HG03103 (cell line): ENCODE data around the gene STKLD1.
"Not testable (repeated sequence)": the region's sequence is repeated elsewhere in the genome, so short reads cannot be mapped to it uniquely, and the experiment has no call there.

Experiments
- ATAC-seq: cut with Tn5 transposase; IDR thresholded peaks from one replicate; pipeline ENCODE4 v1.9.1; 2021; ENCODE audit warnings: low read depth; ENCODE audit not compliant: unreplicated experiment

Gene STKLD1

GRCh38 chr9:133375724-133376654, at the start of gene STKLD1, which contains the start of gene SURF4:
TSS of gene STKLD1 (plus strand) at chr9:133376366. CDS start at chr9:133376474, 108 bp downstream.
TSS of gene SURF4 (minus strand) at chr9:133376060. CDS start at chr9:133375969, 91 bp downstream.
- peak; percentile 76 for ATAC-seq

GRCh38 chr9:133327021-133327420, 49.1 kb upstream of the STKLD1 start:
- ATAC-seq = not testable (repeated sequence)

- no peak for ATAC-seq
These were observed 48.2 kb upstream of the STKLD1 start for GRCh38 chr9:133327834-133328484.

- ATAC-seq = not testable (repeated sequence)
These were observed 46.6 kb upstream of the STKLD1 start for GRCh38 chr9:133329306-133330156.

- ATAC-seq = no peak
These were observed 44.9 kb upstream of the STKLD1 start for GRCh38 chr9:133331221-133331620.

GRCh38 chr9:133331641-133332380, 44.4 kb upstream of the STKLD1 start:
- no peak for ATAC-seq

GRCh38 chr9:133332381-133332730, 43.8 kb upstream of the STKLD1 start:
- ATAC-seq = no peak

- ATAC-seq = no peak
These were observed 43.2 kb upstream of the STKLD1 start for GRCh38 chr9:133333011-133333410.

- ATAC-seq = no peak
These were observed 42.6 kb upstream of the STKLD1 start for GRCh38 chr9:133333566-133333965.

GRCh38 chr9:133334161-133334560, 42.0 kb upstream of the STKLD1 start:
- no peak for ATAC-seq

GRCh38 chr9:133334888-133335287, 41.3 kb upstream of the STKLD1 start:
- not testable (repeated sequence) for ATAC-seq

- peak; percentile 79 for ATAC-seq
These were observed 40.0 kb upstream of the STKLD1 start, which contains the start of gene SURF6 for GRCh38 chr9:133335924-133336811. TSS of gene SURF6 (minus strand) at chr9:133336188. CDS start at chr9:133336132, 56 bp downstream.

GRCh38 chr9:133339641-133340040, 36.5 kb upstream of the STKLD1 start:
- ATAC-seq = no peak

GRCh38 chr9:133340256-133340655, 35.9 kb upstream of the STKLD1 start:
- ATAC-seq = no peak

GRCh38 chr9:133340916-133341315, 35.2 kb upstream of the STKLD1 start:
- no peak for ATAC-seq

GRCh38 chr9:133341369-133342068, 34.6 kb upstream of the STKLD1 start:
- ATAC-seq = no peak

- no peak for ATAC-seq
These were observed 34.1 kb upstream of the STKLD1 start for GRCh38 chr9:133342069-133342406.

- no peak for ATAC-seq
These were observed 33.6 kb upstream of the STKLD1 start for GRCh38 chr9:133342570-133342969.
